Hepatocyte (in vitro differentiated cells): ENCODE results near the gene SLC5A5.

Source experiments
- CTCF ChIP-seq: fragments of 200-600 bp; sonication (generic); IDR thresholded peaks from 2 replicates; pipeline ENCODE4 v1.5.1; 2016; ENCODE audit warnings: antibody characterized with exemption, mild to moderate bottlenecking; ENCODE audit not compliant: poor library complexity
- EZH2phosphoT487 ChIP-seq: fragments of 200-600 bp; sonication (generic); IDR thresholded peaks from one replicate; pipeline ENCODE4 v1.6.1; 2018; ENCODE audit warnings: antibody characterized with exemption, mild to moderate bottlenecking, low read depth, moderate library complexity; ENCODE audit not compliant: unreplicated experiment, severe bottlenecking

GRCh38 chr19:17837972-17838371, 33.8 kb upstream of the SLC5A5 start:
- TF ChIP-seq CTCF (no peak), EZH2phosphoT487 (no peak)
